GM12878 (cell line): ENCODE data around the gene ARPC5L. TPM values are rescaled to one million over a fixed set of nuclear protein-coding genes. Genes with fewer than 3 reads are reported as not detected.

Experiments used
- BHLHE40 ChIP-seq, 2 experiments: fragments of 450-650 bp in 1 of 2; IDR thresholded peaks; 2 replicates each; pipeline ENCODE4 v1.6.1; 2011 to 2017; ENCODE audit warnings: low read depth in 2 of 2, borderline replicate concordance in 1 of 2, improper control_type of control experiment in 1 of 2, low read length in 1 of 2, mild to moderate bottlenecking in 1 of 2
- CREB1 ChIP-seq: IDR thresholded peaks from 2 replicates; pipeline ENCODE4 v1.6.1; 2012; ENCODE audit warnings: low read depth, mild to moderate bottlenecking, inconsistent platforms
- GATAD2B ChIP-seq: fragments of 450-650 bp; conservative IDR thresholded peaks from 2 replicates; pipeline ENCODE4 v1.6.1; 2017; ENCODE audit warnings: low read depth, mild to moderate bottlenecking, moderate library complexity
- MXI1 ChIP-seq: fragments of 150-350 bp; IDR thresholded peaks from 2 replicates; pipeline ENCODE4 v1.6.1; 2011; ENCODE audit warnings: low read depth, mild to moderate bottlenecking, inconsistent platforms, low read length, improper control_type of control experiment
- PAX5 ChIP-seq: IDR thresholded peaks from 2 replicates; pipeline ENCODE4 v1.6.1; 2011; ENCODE audit warnings: low read depth, low read length, borderline replicate concordance
- PML ChIP-seq: IDR thresholded peaks from 2 replicates; pipeline ENCODE4 v1.6.1; 2012; ENCODE audit warnings: low read length, inconsistent platforms
- POLR2AphosphoS2 ChIP-seq: IDR thresholded peaks from 2 replicates; pipeline ENCODE4 v1.6.1; 2011; ENCODE audit warnings: low read depth, mild to moderate bottlenecking, low read length, improper control_type of control experiment, moderate library complexity
- SPI1 ChIP-seq: IDR thresholded peaks from 2 replicates; pipeline ENCODE4 v1.6.1; 2011; ENCODE audit warnings: low read depth, mild to moderate bottlenecking, low read length, moderate library complexity, borderline replicate concordance; ENCODE audit not compliant: insufficient read depth
- SREBF2 ChIP-seq: IDR thresholded peaks from 2 replicates; pipeline ENCODE4 v1.6.1; 2012; ENCODE audit warnings: mild to moderate bottlenecking, low read length
- SUZ12 ChIP-seq: fragments of 200-600 bp; sonication (generic); IDR thresholded peaks from one replicate; pipeline ENCODE4 v1.6.1; 2018; ENCODE audit warnings: antibody characterized with exemption, mild to moderate bottlenecking; ENCODE audit not compliant: unreplicated experiment
- ZNF384 ChIP-seq: IDR thresholded peaks from 2 replicates; pipeline ENCODE4 v1.6.1; 2012; ENCODE audit warnings: low read depth, mild to moderate bottlenecking, low read length, improper control_type of control experiment, borderline replicate concordance
- polyA plus RNA-seq, 11 experiments: library from polyadenylated mRNA; depleted of rRNA in 4 of 11; unstranded in 6 of 11; stranded (reverse) in 5 of 11; fragments of >200 nt; fragmentation: Nextera tagmentation in 4 of 11; fragmentation: Illumina TruSeq in 1 of 11; extraction: Ambion mirVana in 4 of 11; extraction: Trizol in 1 of 11; gene quantifications; 1 replicate in 1 of 11; 2 replicates in 10 of 11; pipeline versions ENCODE4 v1.2.1 to v1.2.3, GENCODE V29; 2011 to 2016; ENCODE audit warnings: inconsistent platforms in 2 of 11, missing spikeins in 2 of 11, low read depth in 1 of 11
- total RNA-seq, 4 experiments: library from RNA; depleted of rRNA in 3 of 4; stranded (reverse); fragments of >200 nt in 3 of 4; fragmentation: Illumina TruSeq in 1 of 4; extraction: Trizol in 1 of 4; gene quantifications; 2 replicates each; pipeline versions ENCODE4 v1.2.1 to v1.2.3, GENCODE V29; 2013 to 2021
- TF ChIP-seq, protein P1 (sequence below): IDR thresholded peaks from 2 replicates; pipeline ENCODE4 v1.6.1; 2012; ENCODE audit warnings: mild to moderate bottlenecking, low read depth, low read length
- TF ChIP-seq, protein P2 (sequence below): fragments of 450-650 bp; IDR thresholded peaks from 2 replicates; pipeline ENCODE4 v1.6.1; 2014; ENCODE audit warnings: mild to moderate bottlenecking
- TF ChIP-seq, protein P3 (sequence below): fragments of 450-650 bp; conservative IDR thresholded peaks from 2 replicates; pipeline ENCODE4 v1.6.1; 2017; ENCODE audit warnings: mild to moderate bottlenecking, moderate library complexity
- TF ChIP-seq, protein P4 (sequence below): IDR thresholded peaks from 2 replicates; pipeline ENCODE4 v1.6.1; 2012; ENCODE audit warnings: low read depth, low read length, improper control_type of control experiment
- TF ChIP-seq, protein P5 (sequence below): fragments of 150-350 bp; IDR thresholded peaks from 2 replicates; pipeline ENCODE4 v1.6.1; 2016; ENCODE audit warnings: low read depth, low read length

The ARPC5L gene
- total and polyA plus RNA-seq, 10 of the 15 experiments (the other 5 are each of a cell fraction or from before 2014, with no cell fraction given) = 42.3 to 207 (median 104) TPM

DNA sequence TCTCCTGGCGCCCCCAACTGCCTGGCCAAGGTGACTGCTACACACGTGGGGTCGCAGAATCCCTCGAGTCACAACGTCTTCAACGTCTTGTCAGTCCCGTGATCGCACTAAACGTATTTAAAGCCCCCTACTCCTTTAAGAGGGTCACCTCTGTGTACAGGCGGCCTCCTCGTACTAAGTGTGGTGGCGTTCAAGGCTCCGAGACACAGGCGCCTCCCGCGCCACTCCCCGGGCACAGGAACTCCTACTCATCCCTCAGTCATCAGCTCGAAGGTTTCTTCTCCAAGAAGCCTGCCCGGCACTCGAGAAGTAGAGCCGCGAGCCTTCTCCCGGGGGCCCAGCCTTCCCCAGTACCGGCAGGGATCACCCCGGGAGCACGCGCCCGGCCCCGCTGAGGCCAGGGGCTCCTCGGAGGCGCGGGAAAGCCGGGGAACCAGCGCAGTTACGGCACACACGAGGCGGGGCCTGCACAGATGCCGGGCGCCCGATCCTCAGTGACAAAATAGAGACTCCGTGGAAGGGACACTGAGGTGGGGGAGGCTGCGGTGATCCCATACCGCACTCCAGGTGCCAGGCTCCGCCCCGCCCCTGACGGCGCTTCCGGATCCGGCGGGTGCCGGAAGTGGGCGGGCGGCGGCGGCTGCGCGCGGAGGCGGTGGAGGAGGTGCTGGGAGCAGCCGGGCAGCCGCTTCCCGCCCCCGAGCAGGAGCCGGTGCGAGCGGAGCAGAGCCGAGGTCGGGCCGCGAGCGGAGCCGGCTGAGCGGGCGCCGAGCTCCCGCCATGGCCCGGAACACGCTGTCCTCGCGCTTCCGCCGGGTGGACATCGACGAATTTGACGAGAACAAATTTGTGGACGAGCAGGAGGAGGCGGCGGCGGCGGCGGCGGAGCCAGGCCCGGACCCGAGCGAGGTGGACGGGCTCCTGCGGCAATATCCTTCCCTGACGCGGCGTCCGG, 6.9 kb downstream of the ARPC5L start (continued):
- TF ChIP-seq BHLHE40 (IDR thresholded peaks at IDR 0.05; ENCODE audit: borderline replicate concordance in 1 of 2, low read depth in 2 of 2, low read length in 1 of 2) (peak; percentile 30 to 83; a peak in 3 of 4 replicates), SUZ12 (no peak), SPI1 (no peak), SREBF2 (no peak), MXI1 (peak; percentile 83), CREB1 (no peak), PML (no peak), GATAD2B (peak; percentile 92; the same call in 1 of the 2 replicates), POLR2AphosphoS2 (peak; percentile 51; the same call in 1 of the 2 replicates), ZNF384 (no peak), PAX5 (peak; percentile 11; the same call in 1 of the 2 replicates)
- TF ChIP-seq, protein P1, sequence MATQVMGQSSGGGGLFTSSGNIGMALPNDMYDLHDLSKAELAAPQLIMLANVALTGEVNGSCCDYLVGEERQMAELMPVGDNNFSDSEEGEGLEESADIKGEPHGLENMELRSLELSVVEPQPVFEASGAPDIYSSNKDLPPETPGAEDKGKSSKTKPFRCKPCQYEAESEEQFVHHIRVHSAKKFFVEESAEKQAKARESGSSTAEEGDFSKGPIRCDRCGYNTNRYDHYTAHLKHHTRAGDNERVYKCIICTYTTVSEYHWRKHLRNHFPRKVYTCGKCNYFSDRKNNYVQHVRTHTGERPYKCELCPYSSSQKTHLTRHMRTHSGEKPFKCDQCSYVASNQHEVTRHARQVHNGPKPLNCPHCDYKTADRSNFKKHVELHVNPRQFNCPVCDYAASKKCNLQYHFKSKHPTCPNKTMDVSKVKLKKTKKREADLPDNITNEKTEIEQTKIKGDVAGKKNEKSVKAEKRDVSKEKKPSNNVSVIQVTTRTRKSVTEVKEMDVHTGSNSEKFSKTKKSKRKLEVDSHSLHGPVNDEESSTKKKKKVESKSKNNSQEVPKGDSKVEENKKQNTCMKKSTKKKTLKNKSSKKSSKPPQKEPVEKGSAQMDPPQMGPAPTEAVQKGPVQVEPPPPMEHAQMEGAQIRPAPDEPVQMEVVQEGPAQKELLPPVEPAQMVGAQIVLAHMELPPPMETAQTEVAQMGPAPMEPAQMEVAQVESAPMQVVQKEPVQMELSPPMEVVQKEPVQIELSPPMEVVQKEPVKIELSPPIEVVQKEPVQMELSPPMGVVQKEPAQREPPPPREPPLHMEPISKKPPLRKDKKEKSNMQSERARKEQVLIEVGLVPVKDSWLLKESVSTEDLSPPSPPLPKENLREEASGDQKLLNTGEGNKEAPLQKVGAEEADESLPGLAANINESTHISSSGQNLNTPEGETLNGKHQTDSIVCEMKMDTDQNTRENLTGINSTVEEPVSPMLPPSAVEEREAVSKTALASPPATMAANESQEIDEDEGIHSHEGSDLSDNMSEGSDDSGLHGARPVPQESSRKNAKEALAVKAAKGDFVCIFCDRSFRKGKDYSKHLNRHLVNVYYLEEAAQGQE = 0 out of 2 replicates have a peak, but pooled peaks have one; percentile 8
- TF ChIP-seq, protein P2, sequence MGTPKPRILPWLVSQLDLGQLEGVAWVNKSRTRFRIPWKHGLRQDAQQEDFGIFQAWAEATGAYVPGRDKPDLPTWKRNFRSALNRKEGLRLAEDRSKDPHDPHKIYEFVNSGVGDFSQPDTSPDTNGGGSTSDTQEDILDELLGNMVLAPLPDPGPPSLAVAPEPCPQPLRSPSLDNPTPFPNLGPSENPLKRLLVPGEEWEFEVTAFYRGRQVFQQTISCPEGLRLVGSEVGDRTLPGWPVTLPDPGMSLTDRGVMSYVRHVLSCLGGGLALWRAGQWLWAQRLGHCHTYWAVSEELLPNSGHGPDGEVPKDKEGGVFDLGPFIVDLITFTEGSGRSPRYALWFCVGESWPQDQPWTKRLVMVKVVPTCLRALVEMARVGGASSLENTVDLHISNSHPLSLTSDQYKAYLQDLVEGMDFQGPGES = no peak
- TF ChIP-seq, protein P3, sequence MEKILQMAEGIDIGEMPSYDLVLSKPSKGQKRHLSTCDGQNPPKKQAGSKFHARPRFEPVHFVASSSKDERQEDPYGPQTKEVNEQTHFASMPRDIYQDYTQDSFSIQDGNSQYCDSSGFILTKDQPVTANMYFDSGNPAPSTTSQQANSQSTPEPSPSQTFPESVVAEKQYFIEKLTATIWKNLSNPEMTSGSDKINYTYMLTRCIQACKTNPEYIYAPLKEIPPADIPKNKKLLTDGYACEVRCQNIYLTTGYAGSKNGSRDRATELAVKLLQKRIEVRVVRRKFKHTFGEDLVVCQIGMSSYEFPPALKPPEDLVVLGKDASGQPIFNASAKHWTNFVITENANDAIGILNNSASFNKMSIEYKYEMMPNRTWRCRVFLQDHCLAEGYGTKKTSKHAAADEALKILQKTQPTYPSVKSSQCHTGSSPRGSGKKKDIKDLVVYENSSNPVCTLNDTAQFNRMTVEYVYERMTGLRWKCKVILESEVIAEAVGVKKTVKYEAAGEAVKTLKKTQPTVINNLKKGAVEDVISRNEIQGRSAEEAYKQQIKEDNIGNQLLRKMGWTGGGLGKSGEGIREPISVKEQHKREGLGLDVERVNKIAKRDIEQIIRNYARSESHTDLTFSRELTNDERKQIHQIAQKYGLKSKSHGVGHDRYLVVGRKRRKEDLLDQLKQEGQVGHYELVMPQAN = peak; percentile 88
- TF ChIP-seq, protein P4, sequence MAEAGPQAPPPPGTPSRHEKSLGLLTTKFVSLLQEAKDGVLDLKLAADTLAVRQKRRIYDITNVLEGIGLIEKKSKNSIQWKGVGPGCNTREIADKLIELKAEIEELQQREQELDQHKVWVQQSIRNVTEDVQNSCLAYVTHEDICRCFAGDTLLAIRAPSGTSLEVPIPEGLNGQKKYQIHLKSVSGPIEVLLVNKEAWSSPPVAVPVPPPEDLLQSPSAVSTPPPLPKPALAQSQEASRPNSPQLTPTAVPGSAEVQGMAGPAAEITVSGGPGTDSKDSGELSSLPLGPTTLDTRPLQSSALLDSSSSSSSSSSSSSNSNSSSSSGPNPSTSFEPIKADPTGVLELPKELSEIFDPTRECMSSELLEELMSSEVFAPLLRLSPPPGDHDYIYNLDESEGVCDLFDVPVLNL = 0 out of 2 replicates have a peak, but pooled peaks have one; percentile 27
- TF ChIP-seq, protein P5, sequence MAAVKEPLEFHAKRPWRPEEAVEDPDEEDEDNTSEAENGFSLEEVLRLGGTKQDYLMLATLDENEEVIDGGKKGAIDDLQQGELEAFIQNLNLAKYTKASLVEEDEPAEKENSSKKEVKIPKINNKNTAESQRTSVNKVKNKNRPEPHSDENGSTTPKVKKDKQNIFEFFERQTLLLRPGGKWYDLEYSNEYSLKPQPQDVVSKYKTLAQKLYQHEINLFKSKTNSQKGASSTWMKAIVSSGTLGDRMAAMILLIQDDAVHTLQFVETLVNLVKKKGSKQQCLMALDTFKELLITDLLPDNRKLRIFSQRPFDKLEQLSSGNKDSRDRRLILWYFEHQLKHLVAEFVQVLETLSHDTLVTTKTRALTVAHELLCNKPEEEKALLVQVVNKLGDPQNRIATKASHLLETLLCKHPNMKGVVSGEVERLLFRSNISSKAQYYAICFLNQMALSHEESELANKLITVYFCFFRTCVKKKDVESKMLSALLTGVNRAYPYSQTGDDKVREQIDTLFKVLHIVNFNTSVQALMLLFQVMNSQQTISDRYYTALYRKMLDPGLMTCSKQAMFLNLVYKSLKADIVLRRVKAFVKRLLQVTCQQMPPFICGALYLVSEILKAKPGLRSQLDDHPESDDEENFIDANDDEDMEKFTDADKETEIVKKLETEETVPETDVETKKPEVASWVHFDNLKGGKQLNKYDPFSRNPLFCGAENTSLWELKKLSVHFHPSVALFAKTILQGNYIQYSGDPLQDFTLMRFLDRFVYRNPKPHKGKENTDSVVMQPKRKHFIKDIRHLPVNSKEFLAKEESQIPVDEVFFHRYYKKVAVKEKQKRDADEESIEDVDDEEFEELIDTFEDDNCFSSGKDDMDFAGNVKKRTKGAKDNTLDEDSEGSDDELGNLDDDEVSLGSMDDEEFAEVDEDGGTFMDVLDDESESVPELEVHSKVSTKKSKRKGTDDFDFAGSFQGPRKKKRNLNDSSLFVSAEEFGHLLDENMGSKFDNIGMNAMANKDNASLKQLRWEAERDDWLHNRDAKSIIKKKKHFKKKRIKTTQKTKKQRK = no peak
